Measurements from ENCODE around the gene ANXA8.

Gene ANXA8

DNA sequence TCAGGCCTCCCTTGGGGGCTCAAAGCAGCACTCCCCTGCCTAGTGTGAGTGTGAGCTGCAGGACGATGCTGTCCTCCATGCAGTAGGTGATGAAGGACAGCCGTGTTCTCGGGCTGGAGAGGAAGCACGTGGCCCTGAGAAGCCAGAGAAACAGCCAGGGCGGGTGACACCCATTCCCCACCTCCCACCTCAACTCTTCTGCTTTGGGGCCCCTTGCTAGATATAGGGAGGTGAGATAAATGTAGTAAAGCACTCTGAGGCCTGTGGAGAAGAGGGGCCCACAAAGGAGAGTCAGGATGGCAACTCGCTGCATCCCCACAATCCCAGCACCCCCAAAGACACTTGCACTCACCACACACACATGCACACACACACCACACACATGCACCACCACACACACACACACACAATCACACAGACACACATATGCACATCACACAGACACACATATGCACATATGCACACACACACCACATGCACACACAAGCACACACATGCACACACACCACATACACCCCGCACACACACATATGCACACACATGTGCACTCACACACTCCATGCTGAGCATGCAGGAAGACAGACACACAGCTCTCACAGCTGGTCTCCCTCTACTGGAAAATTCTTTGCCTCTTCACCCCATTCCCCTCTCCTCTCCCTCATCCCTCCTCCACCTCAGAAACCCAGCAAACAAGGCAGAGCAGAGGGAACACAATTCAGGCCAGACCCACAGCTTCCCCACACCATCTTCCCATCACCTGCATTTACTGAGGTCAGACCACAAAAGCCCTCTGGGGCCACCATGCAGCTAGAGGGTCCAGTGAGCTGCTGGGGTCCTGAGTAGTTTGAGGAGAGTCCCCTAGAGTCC lies 30.5 kb downstream of the ANXA8 start:
- Histone ChIP-seq H3K4me1 (ENCODE audit: control insufficient read depth, insufficient read depth, low read length) (no peaks in the 10 kb centered on the region), H3K9ac (ENCODE audit: low read length in 2 of 2) (no peak overlapping the region), H3K9me3 (ENCODE audit: control insufficient read depth in 2 of 2, low read length in 2 of 2) (no peaks in the 10 kb centered on the region), H3K36me3 (ENCODE audit: control insufficient read depth in 2 of 2, insufficient read depth in 2 of 2, low read length in 2 of 2) (no peaks in the 10 kb centered on the region), H3K27me3 (ENCODE audit: control insufficient read depth in 1 of 2, insufficient read depth in 2 of 2, low read length in 2 of 2) (no peaks in the 10 kb centered on the region), H3K4me3 (ENCODE audit: low read length in 2 of 2) (no peak overlapping the region), H3K27ac (ENCODE audit: low read length) (no peak overlapping the region)

GRCh38 chr10:47452495-47453140 lies 31.3 kb downstream of the ANXA8 start:
- H3K27ac ChIP-seq (ENCODE audit: low read length) = no peak overlapping the region
- no peak overlapping the region for H3K9ac ChIP-seq (ENCODE audit: low read length in 2 of 2)
- H3K4me1 ChIP-seq (ENCODE audit: control insufficient read depth, insufficient read depth, low read length) = no peaks in the 10 kb centered on the region
- H3K27me3 ChIP-seq (ENCODE audit: control insufficient read depth in 1 of 2, insufficient read depth in 2 of 2, low read length in 2 of 2) = no peaks in the 10 kb centered on the region
- H3K9me3 ChIP-seq (ENCODE audit: control insufficient read depth in 2 of 2, low read length in 2 of 2) = no peaks in the 10 kb centered on the region
- H3K36me3 ChIP-seq (ENCODE audit: control insufficient read depth in 2 of 2, insufficient read depth in 2 of 2, low read length in 2 of 2) = no peaks in the 10 kb centered on the region
- H3K4me3 ChIP-seq (ENCODE audit: low read length in 2 of 2) = no peak overlapping the region

DNA sequence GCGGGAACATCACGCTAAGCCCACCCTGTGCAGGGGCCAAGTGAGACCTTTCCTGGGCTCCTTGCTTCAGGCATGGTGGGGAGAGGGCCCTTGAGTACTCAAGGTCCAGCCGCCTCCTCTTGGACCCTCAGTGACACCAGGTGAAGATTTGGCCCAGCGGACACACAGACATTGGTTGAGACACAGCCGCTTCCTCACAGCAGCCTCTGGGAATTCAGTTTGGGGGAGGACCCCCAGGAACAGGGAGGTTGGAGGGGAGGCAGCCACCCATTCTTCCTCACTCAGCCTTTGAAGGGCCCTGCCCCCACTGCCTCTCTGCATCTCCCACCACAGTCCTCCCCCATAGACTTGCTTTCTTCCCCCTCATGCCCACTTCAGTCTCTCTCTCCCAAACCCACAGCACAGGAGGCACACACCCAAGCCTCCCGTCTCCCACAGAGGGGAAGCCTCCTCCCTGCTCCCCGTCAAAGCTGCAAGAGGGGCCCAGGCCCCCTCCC lies 31.9 kb downstream of the ANXA8 start:
- H3K27ac ChIP-seq (ENCODE audit: low read length) = no peak overlapping the region
- H3K4me1 ChIP-seq (ENCODE audit: control insufficient read depth, insufficient read depth, low read length) = no peaks in the 10 kb centered on the region
- H3K27me3 ChIP-seq (ENCODE audit: control insufficient read depth in 1 of 2, insufficient read depth in 2 of 2, low read length in 2 of 2) = no peaks in the 10 kb centered on the region
- no peaks in the 10 kb centered on the region for H3K36me3 ChIP-seq (ENCODE audit: control insufficient read depth in 2 of 2, insufficient read depth in 2 of 2, low read length in 2 of 2)
- no peak overlapping the region for H3K9ac ChIP-seq (ENCODE audit: low read length in 2 of 2)
- no peaks in the 10 kb centered on the region for H3K9me3 ChIP-seq (ENCODE audit: control insufficient read depth in 2 of 2, low read length in 2 of 2)
- no peak overlapping the region for H3K4me3 ChIP-seq (ENCODE audit: low read length in 2 of 2)

DNA sequence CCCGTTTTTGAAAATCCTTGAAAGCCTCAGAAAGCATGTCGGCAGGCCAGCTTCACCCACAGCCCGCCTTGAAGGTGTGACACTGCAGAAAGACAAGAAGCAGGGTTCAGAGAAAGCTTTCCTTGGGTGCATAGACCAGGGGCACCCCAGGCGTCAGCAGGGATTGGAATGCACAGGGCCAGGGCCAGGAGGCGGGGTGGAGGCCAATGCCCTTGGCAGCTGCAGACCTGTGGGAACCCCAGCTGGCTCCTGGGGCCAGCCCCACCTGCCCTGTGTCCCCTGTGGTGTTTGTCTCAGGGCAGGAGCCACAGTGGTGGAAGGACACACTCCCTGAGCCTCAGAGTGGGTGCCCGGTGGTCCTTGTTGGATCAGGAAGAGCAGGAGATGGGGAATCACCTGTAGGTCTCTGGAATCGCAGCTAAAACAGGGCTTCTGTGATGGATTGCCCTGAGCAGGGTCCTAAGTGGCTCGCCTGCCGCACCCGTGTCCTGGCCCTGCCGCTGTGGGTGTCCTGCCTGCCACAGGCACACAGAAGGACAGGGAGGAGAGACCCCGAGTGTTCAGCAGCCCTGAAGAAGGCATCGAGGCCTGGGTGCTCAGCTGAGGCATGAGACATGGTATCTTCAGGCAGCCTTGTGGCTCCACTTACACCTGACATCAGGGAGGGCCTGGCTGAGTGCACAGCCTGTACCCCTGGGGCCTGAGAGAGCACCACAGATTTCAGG lies 32.5 kb downstream of the ANXA8 start:
- Histone ChIP-seq H3K9ac (ENCODE audit: low read length in 2 of 2) (no peak overlapping the region), H3K9me3 (ENCODE audit: control insufficient read depth in 2 of 2, low read length in 2 of 2) (peaks cover 0 to 2% of the 10 kb centered on the region in 2 donors), H3K4me1 (ENCODE audit: control insufficient read depth, insufficient read depth, low read length) (no peaks in the 10 kb centered on the region), H3K27me3 (ENCODE audit: control insufficient read depth in 1 of 2, insufficient read depth in 2 of 2, low read length in 2 of 2) (no peaks in the 10 kb centered on the region), H3K27ac (ENCODE audit: low read length) (no peak overlapping the region), H3K4me3 (ENCODE audit: low read length in 2 of 2) (no peak overlapping the region), H3K36me3 (ENCODE audit: control insufficient read depth in 2 of 2, insufficient read depth in 2 of 2, low read length in 2 of 2) (no peaks in the 10 kb centered on the region)

DNA sequence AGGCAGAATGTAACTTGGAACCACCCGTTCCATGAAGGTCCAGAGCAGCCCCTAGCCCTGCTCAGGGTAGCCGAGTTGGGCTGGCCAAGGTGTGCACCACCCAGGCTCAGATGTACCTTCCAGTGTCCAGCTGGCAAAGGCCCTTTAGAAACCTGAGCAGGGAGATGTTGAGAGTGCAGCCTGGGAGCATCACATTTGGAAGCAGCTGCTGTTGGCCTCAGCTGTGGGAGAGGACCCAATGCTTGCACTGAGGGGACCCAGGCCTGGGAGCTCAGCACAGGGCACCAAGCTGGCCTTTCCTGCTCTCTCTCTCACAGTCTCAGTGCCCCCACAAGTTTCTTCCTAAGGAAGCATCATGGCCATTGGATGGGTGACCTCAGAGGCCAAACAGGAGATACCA lies 33.5 kb downstream of the ANXA8 start:
- Histone ChIP-seq H3K27me3 (ENCODE audit: control insufficient read depth in 1 of 2, insufficient read depth in 2 of 2, low read length in 2 of 2) (no peaks in the 10 kb centered on the region), H3K27ac (ENCODE audit: low read length) (no peak overlapping the region), H3K4me1 (ENCODE audit: control insufficient read depth, insufficient read depth, low read length) (no peaks in the 10 kb centered on the region), H3K9me3 (ENCODE audit: control insufficient read depth in 2 of 2, low read length in 2 of 2) (peaks cover 6 to 7% of the 10 kb centered on the region in 2 donors), H3K4me3 (ENCODE audit: low read length in 2 of 2) (no peak overlapping the region), H3K36me3 (ENCODE audit: control insufficient read depth in 2 of 2, insufficient read depth in 2 of 2, low read length in 2 of 2) (no peaks in the 10 kb centered on the region), H3K9ac (ENCODE audit: low read length in 2 of 2) (no peak overlapping the region)

DNA sequence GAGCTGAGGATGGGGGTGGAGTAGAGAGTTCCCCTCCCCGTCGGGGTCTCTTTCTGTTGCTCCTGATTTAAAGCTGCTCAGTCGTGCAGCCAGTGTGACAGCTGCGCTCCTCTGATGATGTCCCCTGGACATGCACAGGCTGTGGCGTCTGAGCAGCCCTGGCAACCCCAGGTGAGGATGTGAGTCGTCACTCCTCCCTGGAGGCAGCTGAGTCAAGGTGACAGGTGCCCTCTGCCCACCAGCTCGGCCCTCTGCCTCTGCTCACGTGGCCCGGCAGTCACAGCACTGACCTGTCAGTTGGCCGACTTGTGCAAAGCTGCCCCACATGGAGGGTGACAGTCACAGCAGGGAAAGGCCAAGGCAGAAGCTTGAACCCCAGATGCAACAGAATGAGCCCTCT lies 33.9 kb downstream of the ANXA8 start:
- H3K9me3 ChIP-seq (ENCODE audit: control insufficient read depth in 2 of 2, low read length in 2 of 2) = peaks cover 6 to 12% of the 10 kb centered on the region in 2 donors
- no peak overlapping the region for H3K4me3 ChIP-seq (ENCODE audit: low read length in 2 of 2)
- no peak overlapping the region for H3K9ac ChIP-seq (ENCODE audit: low read length in 2 of 2)
- no peaks in the 10 kb centered on the region for H3K27me3 ChIP-seq (ENCODE audit: control insufficient read depth in 1 of 2, insufficient read depth in 2 of 2, low read length in 2 of 2)
- H3K4me1 ChIP-seq (ENCODE audit: control insufficient read depth, insufficient read depth, low read length) = no peaks in the 10 kb centered on the region
- no peaks in the 10 kb centered on the region for H3K36me3 ChIP-seq (ENCODE audit: control insufficient read depth in 2 of 2, insufficient read depth in 2 of 2, low read length in 2 of 2)
- H3K27ac ChIP-seq (ENCODE audit: low read length) = no peak overlapping the region

DNA sequence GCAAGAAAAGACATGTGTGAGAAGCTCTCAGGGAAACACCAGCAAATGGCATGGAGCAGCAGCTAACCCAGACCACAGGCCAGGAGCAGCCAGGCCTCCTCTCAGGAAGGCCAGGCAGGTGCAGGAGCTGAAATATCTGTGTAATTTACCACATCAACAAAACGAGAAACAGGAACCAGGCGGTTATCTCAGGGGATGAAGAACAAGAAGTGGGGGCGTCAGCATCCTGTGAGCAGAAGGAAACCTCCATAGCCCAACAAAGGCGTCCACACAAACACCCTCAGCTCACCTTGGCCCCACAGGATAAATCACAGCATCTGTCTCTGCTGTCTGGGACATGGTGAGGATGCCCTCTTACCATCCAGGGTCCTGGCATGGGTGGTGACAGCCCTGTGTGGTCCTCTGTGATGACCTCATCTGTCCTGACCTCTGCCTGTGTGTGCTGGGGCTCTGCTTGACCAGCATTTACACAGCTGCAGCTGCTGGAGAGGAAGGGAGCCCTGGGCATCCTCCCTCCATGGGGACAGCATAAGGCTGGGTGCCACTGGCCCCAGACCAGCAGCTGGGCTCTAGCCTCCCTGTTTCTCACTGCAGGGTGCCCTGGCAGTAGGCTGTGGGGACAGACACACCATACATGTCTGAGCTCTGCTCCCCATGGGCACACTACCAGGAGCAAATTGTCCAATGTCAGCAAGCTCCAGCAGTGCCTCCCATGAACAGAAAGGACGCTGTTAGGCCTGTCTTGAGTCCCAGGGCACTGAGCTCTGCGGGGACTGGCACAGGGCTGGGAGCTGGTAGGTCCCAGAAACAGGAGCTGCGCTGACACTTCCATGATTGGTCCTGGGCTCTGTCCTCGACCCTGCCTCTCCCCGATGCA lies 34.6 kb downstream of the ANXA8 start:
- H3K9me3 ChIP-seq (ENCODE audit: control insufficient read depth in 2 of 2, low read length in 2 of 2) = peaks cover 6 to 13% of the 10 kb centered on the region in 2 donors
- no peak overlapping the region for H3K4me3 ChIP-seq (ENCODE audit: low read length in 2 of 2)
- no peak overlapping the region for H3K27ac ChIP-seq (ENCODE audit: low read length)
- H3K27me3 ChIP-seq (ENCODE audit: control insufficient read depth in 1 of 2, insufficient read depth in 2 of 2, low read length in 2 of 2) = no peaks in the 10 kb centered on the region
- H3K9ac ChIP-seq (ENCODE audit: low read length in 2 of 2) = no peak overlapping the region
- no peaks in the 10 kb centered on the region for H3K4me1 ChIP-seq (ENCODE audit: control insufficient read depth, insufficient read depth, low read length)
- no peaks in the 10 kb centered on the region for H3K36me3 ChIP-seq (ENCODE audit: control insufficient read depth in 2 of 2, insufficient read depth in 2 of 2, low read length in 2 of 2)

DNA sequence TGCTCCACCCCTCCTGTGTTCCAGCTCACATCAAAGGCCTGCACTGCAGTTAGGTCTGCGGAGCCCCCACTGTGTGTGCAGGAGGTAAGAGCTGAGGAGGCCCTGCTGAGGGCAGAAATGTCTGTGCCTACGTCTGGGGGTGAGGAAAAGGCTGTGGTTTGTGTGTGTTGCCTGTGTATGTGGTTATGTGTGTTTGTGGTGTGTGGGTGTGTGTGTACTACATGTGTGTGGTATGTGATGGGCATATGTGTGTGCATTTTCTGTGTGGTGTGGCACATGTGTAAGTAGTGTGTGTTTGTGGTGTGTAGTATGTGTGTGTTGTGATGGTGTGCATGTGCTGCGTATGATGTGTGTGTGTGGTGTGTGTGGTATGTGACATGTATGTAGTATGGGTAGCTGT lies 36.2 kb downstream of the ANXA8 start:
- Histone ChIP-seq H3K9ac (ENCODE audit: low read length in 2 of 2) (no peak overlapping the region), H3K4me3 (ENCODE audit: low read length in 2 of 2) (no peak overlapping the region), H3K27ac (ENCODE audit: low read length) (no peak overlapping the region), H3K4me1 (ENCODE audit: control insufficient read depth, insufficient read depth, low read length) (no peaks in the 10 kb centered on the region), H3K9me3 (ENCODE audit: control insufficient read depth in 2 of 2, low read length in 2 of 2) (peaks cover 12 to 13% of the 10 kb centered on the region in 2 donors), H3K27me3 (ENCODE audit: control insufficient read depth in 1 of 2, insufficient read depth in 2 of 2, low read length in 2 of 2) (no peaks in the 10 kb centered on the region), H3K36me3 (ENCODE audit: control insufficient read depth in 2 of 2, insufficient read depth in 2 of 2, low read length in 2 of 2) (no peaks in the 10 kb centered on the region)

DNA sequence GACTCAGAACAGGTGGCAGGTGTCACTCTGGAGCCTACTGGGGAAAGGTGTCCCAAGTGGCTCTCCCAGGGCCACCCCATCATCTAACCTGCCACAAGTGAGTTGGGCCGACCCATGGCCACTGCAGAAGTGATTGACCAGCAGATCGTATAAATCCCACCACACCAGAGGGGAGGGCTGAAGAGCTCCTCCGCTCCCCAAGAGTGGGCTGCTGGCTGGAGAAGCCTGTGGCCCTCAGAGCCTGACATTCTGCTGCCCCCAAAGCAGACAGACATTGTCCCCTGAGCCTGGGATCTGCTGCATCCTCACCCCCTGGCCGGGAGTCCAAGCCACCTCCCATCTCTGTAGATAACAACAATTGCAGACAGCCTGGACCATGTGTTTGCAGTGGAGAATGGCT lies 36.7 kb downstream of the ANXA8 start:
- Histone ChIP-seq H3K4me1 (ENCODE audit: control insufficient read depth, insufficient read depth, low read length) (no peaks in the 10 kb centered on the region), H3K27ac (ENCODE audit: low read length) (no peak overlapping the region), H3K36me3 (ENCODE audit: control insufficient read depth in 2 of 2, insufficient read depth in 2 of 2, low read length in 2 of 2) (no peaks in the 10 kb centered on the region), H3K4me3 (ENCODE audit: low read length in 2 of 2) (no peak overlapping the region), H3K9me3 (ENCODE audit: control insufficient read depth in 2 of 2, low read length in 2 of 2) (peaks cover 12 to 13% of the 10 kb centered on the region in 2 donors), H3K27me3 (ENCODE audit: control insufficient read depth in 1 of 2, insufficient read depth in 2 of 2, low read length in 2 of 2) (no peaks in the 10 kb centered on the region), H3K9ac (ENCODE audit: low read length in 2 of 2) (no peak overlapping the region)

- H3K4me3 ChIP-seq (ENCODE audit: low read length in 2 of 2) = no peak overlapping the region
- H3K9ac ChIP-seq (ENCODE audit: low read length in 2 of 2) = no peak overlapping the region
- H3K27ac ChIP-seq (ENCODE audit: low read length) = no peak overlapping the region
- H3K27me3 ChIP-seq (ENCODE audit: control insufficient read depth in 1 of 2, insufficient read depth in 2 of 2, low read length in 2 of 2) = no peaks in the 10 kb centered on the region
- H3K4me1 ChIP-seq (ENCODE audit: control insufficient read depth, insufficient read depth, low read length) = no peaks in the 10 kb centered on the region
- H3K9me3 ChIP-seq (ENCODE audit: control insufficient read depth in 2 of 2, low read length in 2 of 2) = peaks cover 12 to 13% of the 10 kb centered on the region in 2 donors
- H3K36me3 ChIP-seq (ENCODE audit: control insufficient read depth in 2 of 2, insufficient read depth in 2 of 2, low read length in 2 of 2) = no peaks in the 10 kb centered on the region
Observed at GRCh38 chr10:47445720-47446119, 38.2 kb downstream of the ANXA8 start.

Data from stomach smooth muscle (tissue), 2 donors.